ENCODE data around the gene RBM28. TPM values are rescaled to one million over a fixed set of nuclear protein-coding genes. Genes with fewer than 3 reads are reported as not detected.

RBM28 gene
- total RNA-seq, 4 donors from 2014 or later = 9.0 to 341 (median 34.2) TPM

DNA sequence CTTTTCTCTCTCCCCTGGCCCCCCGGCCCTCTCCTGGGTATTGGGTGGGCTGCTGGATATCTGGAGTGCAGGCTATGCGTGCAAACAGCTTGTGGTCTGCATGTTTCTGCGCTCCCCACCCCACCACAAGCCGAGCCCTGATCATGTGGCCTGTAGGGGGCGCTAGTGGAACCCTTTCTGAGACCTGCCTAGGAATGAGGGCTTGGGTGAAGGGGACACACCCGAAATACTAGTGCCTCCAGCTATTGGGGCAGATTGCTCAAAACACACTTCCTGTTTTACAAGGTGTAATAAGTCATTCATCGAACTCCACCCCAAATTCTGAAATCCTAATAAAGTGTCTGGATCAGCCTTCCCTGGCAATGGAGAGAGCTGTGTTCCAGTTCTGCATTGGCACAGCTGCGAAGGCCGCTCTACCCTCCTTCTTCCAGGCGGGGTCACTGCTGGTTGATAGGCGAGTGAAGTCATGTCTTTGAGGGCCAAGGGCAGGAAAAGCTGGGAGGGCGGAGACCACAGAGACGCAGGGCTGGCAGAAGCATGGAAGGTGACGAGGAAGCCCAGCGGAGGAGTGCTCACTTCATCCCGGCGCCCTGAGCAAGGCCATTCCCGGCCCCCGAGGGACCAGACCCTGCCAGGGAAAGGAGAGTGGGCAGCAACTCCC, 37.6 kb upstream of the RBM28 start:
- in situ Hi-C loops (cut with MboI; ENCODE audit: low pct_ligation_motif_present in 1 of 4, low pct_unique_long_range_greater_than_20kb in 1 of 4, low sequenced_read_pairs in 3 of 4) (no loop called here), intact Hi-C loops (cut with DNase I; ENCODE audit: low total_unique reads) (no loop called here)
- 30 to 60% methylated on average over 8 to 19 of the region's 19 CpGs for WGBS, 2 donors (ENCODE audit: low coverage in 1 of 2)
- TF ChIP-seq, protein P1, sequence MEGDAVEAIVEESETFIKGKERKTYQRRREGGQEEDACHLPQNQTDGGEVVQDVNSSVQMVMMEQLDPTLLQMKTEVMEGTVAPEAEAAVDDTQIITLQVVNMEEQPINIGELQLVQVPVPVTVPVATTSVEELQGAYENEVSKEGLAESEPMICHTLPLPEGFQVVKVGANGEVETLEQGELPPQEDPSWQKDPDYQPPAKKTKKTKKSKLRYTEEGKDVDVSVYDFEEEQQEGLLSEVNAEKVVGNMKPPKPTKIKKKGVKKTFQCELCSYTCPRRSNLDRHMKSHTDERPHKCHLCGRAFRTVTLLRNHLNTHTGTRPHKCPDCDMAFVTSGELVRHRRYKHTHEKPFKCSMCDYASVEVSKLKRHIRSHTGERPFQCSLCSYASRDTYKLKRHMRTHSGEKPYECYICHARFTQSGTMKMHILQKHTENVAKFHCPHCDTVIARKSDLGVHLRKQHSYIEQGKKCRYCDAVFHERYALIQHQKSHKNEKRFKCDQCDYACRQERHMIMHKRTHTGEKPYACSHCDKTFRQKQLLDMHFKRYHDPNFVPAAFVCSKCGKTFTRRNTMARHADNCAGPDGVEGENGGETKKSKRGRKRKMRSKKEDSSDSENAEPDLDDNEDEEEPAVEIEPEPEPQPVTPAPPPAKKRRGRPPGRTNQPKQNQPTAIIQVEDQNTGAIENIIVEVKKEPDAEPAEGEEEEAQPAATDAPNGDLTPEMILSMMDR (IDR thresholded peaks at IDR 0.05) = peak in 3 of 5 experiments; percentile 18 to 26 (median 25)
- no peak for TF ChIP-seq EP300 (IDR thresholded peaks at IDR 0.05; ENCODE audit: low read depth)
- no peak for DNase-seq
- Histone ChIP-seq H3K4me3 (no peak overlapping the region), H3K4me1 (no peaks in the 10 kb centered on the region), H3K36me3 (no peaks in the 10 kb centered on the region), H3K27me3 (no peaks in the 10 kb centered on the region), H3K27ac (no peak overlapping the region), H3K9me3 (no peaks in the 10 kb centered on the region)

DNA sequence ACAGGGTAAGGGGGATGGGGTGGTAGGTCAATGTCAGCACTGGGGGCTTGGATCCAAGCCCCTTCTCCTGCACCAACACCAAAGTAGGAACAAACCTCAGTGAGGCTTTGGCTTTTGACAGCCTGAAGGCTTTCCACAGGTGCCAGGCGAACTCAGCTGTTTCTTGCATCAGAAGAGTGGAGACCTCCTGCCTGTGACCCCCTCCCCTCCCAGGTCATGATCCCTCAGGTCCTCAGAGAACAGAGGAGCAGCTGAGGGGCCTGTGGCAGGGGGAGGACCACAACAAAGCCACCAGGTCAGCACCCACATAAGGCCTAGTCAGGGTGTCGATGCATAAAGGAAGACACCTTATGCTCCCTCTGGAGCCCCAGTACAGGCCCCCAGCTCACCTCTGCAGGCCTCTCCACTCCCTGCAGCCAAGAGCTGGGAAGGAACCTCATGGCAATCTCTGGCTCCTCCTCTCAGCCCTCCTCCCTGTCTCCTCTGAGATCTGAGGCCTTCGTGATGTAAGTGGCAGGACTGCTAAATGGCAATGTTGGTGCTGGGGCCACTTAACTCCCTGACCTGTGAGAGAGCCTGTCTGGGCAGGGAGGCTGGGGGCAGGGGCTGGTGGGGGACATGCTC, 36.9 kb upstream of the RBM28 start:
- Histone ChIP-seq H3K27me3 (no peaks in the 10 kb centered on the region), H3K36me3 (no peaks in the 10 kb centered on the region), H3K9me3 (no peaks in the 10 kb centered on the region), H3K4me1 (no peaks in the 10 kb centered on the region), H3K27ac (no peak overlapping the region), H3K4me3 (no peak overlapping the region)
- in situ Hi-C loops (cut with MboI; ENCODE audit: low pct_ligation_motif_present in 1 of 4, low pct_unique_long_range_greater_than_20kb in 1 of 4, low sequenced_read_pairs in 3 of 4) (no loop called here), intact Hi-C loops (cut with DNase I; ENCODE audit: low total_unique reads) (no loop called here)
- no peak for DNase-seq
- WGBS, 2 donors (ENCODE audit: low coverage in 1 of 2) = 86 to 100% methylated on average over 1 to 3 of the region's 3 CpGs
- TF ChIP-seq POLR2AphosphoS5 (IDR thresholded peaks at IDR 0.05) = no peak
- no peak for TF ChIP-seq EP300 (IDR thresholded peaks at IDR 0.05; ENCODE audit: low read depth)
- no peak for TF ChIP-seq POLR2A (IDR thresholded peaks at IDR 0.05)
- TF ChIP-seq, protein P1 (IDR thresholded peaks at IDR 0.05) = no peak

DNA sequence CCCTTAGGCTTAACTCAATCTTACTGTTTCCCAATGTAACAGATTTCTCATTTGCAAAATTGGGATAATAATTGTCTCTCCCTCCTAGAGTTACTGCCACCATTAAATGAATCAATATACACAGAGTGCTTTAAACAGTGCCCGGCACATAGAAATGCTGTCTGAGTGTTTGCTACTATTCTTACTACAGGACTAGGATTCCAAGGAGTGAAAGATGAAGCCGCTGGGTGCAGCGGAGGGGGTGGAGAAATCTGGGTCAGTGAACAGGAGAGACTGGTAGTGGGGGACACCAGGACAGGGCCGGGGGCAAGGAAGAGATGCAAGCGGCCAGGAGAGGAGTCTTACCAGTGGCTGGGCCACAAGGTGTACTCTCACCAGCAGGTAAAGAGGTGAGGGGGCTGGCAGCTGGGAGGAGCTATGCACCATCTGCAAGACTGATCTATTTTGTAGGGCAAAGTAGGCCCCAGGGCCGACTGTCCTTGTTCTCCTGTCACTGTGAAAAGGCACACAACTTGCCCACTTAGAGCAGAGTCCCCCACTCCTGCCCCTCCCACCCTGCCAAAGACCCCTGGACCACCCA, 36.3 kb upstream of the RBM28 start:
- H3K36me3 ChIP-seq = no peaks in the 10 kb centered on the region
- H3K27ac ChIP-seq = no peak overlapping the region
- no peak overlapping the region for H3K4me3 ChIP-seq
- in situ Hi-C loops (cut with MboI; ENCODE audit: low pct_ligation_motif_present in 1 of 4, low pct_unique_long_range_greater_than_20kb in 1 of 4, low sequenced_read_pairs in 3 of 4) = no loop called here
- no peaks in the 10 kb centered on the region for H3K27me3 ChIP-seq
- TF ChIP-seq, protein P1 (IDR thresholded peaks at IDR 0.05) = no peak
- TF ChIP-seq POLR2AphosphoS5 (IDR thresholded peaks at IDR 0.05) (no peak), EP300 (IDR thresholded peaks at IDR 0.05; ENCODE audit: low read depth) (no peak), POLR2A (IDR thresholded peaks at IDR 0.05) (no peak)
- intact Hi-C loops (cut with DNase I; ENCODE audit: low total_unique reads) = no loop called here
- no peaks in the 10 kb centered on the region for H3K9me3 ChIP-seq
- H3K4me1 ChIP-seq = no peaks in the 10 kb centered on the region
- 90 to 93% methylated on average over 4 to 6 of the region's 6 CpGs for WGBS, 2 donors (ENCODE audit: low coverage in 1 of 2)
- DNase-seq = no peak

DNA sequence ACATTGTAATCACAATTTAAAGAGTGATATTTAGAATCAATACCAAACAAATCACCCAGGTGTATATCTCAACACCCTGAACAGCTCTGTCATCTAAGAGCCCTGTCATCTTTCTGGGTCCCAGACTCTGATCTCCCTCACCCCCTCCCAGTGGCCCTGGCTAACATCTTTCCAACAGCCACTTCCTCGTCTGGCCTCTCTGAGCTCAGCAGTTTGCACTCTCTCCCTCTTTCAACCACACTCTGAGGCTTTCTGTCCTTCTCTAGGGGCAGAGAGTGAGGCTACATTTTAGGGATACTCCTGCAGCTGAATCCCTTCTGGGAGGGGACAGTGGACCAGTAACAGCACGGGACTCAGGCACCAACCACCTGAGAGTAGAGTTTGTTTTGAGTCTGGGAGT, 34.9 kb upstream of the RBM28 start:
- WGBS, 2 donors (ENCODE audit: low coverage in 1 of 2) = 30% methylated on average over 2 of the region's 2 CpGs; no CpG with 5 or more reads in 1 of the 2 donors
- no peaks in the 10 kb centered on the region for H3K27me3 ChIP-seq
- TF ChIP-seq, protein P1 (IDR thresholded peaks at IDR 0.05) = no peak
- TF ChIP-seq POLR2AphosphoS5 (IDR thresholded peaks at IDR 0.05) = no peak
- no peak for TF ChIP-seq EP300 (IDR thresholded peaks at IDR 0.05; ENCODE audit: low read depth)
- TF ChIP-seq POLR2A (IDR thresholded peaks at IDR 0.05) = no peak
- no peak overlapping the region for H3K27ac ChIP-seq
- H3K4me1 ChIP-seq = no peaks in the 10 kb centered on the region
- no peaks in the 10 kb centered on the region for H3K9me3 ChIP-seq
- no peak overlapping the region for H3K4me3 ChIP-seq
- in situ Hi-C loops (cut with MboI; ENCODE audit: low pct_ligation_motif_present in 1 of 4, low pct_unique_long_range_greater_than_20kb in 1 of 4, low sequenced_read_pairs in 3 of 4) (no loop called here), intact Hi-C loops (cut with DNase I; ENCODE audit: low total_unique reads) (no loop called here)
- no peaks in the 10 kb centered on the region for H3K36me3 ChIP-seq
- DNase-seq = no peak

Measured in transverse colon (tissue), 4 donors.